SK-N-SH (cell line): ENCODE measurements around the gene ZNF275. TPM values are rescaled to one million over a fixed set of nuclear protein-coding genes. Genes with fewer than 3 reads are reported as not detected.

ENCODE experiments used
- CTCF ChIA-PET: fragments of 300-600, 350-600 bp; formaldehyde crosslinking; extraction: SDS; loops from one replicate; lab custom pipeline; 2021; lab: Yijun Ruan, JAX
- POLR2A ChIA-PET: fragments of 350-600 bp; sonication (Branson Sonifier 250); formaldehyde crosslinking; extraction: SDS; loops from one replicate; lab custom pipeline; 2020; ENCODE audit warnings: antibody characterized with exemption, inconsistent platforms; lab: Yijun Ruan, JAX
- DNase-seq: peaks from one replicate; pipeline ENCODE4 v3.0.0; 2012
- H2AFZ ChIP-seq: fragments of 200-600 bp; sonication (generic); 2 replicates; pipeline ENCODE4 v1.8.1; 2016; ENCODE audit warnings: antibody characterized with exemption, mild to moderate bottlenecking, low read depth
- H3F3A ChIP-seq: fragments of 200-600 bp; sonication (generic); replicated peaks from 2 replicates; pipeline ENCODE3; 2016; ENCODE audit warnings: antibody characterized with exemption, mild to moderate bottlenecking; ENCODE audit not compliant: insufficient read depth
- H3K27ac ChIP-seq, 2 experiments: fragments of 200-500 bp in 1 of 2; fragments of 200-600 bp in 1 of 2; sonication (Bioruptor generic) in 1 of 2; sonication (generic), shearing (Covaris generic) in 1 of 2; 2 replicates each; pipeline versions ENCODE4 v1.5.1 to v1.6.1; 2014 to 2016; ENCODE audit warnings: low read depth in 2 of 2, inconsistent platforms in 1 of 2, low read length in 1 of 2, mild to moderate bottlenecking in 1 of 2, mixed read lengths in 1 of 2
- H3K27me3 ChIP-seq: fragments of 200-600 bp; sonication (generic), shearing (Covaris generic); 2 replicates; pipeline ENCODE4 v1.6.1; 2016; ENCODE audit warnings: mixed run types; ENCODE audit not compliant: insufficient read depth
- H3K36me3 ChIP-seq, 2 experiments: fragments of 200-500 bp in 1 of 2; fragments of 200-600 bp in 1 of 2; sonication (Bioruptor generic) in 1 of 2; sonication (generic) in 1 of 2; replicated peaks in 1 of 2; 2 replicates each; pipeline versions ENCODE3 to v1.5.1; 2014 to 2016; ENCODE audit warnings: low read length in 1 of 2, mild to moderate bottlenecking in 1 of 2; ENCODE audit not compliant: insufficient read depth in 2 of 2, control insufficient read depth in 1 of 2
- H3K4me1 ChIP-seq, 2 experiments: fragments of 200-500 bp in 1 of 2; fragments of 200-600 bp in 1 of 2; sonication (Bioruptor generic) in 1 of 2; sonication (generic), shearing (Covaris generic) in 1 of 2; 2 replicates each; pipeline versions ENCODE4 v1.5.1 to v1.6.1; 2014 to 2016; ENCODE audit warnings: low read depth in 1 of 2, low read length in 1 of 2, mixed run types in 1 of 2; ENCODE audit not compliant: insufficient read depth in 2 of 2, control insufficient read depth in 1 of 2
- H3K4me2 ChIP-seq: fragments of 200-600 bp; sonication (generic), shearing (Covaris generic); 2 replicates; pipeline ENCODE4 v1.6.1; 2017; ENCODE audit warnings: mixed run types
- H3K4me3 ChIP-seq, 2 experiments: fragments of 200-500 bp in 1 of 2; fragments of 200-600 bp in 1 of 2; sonication (Bioruptor generic) in 1 of 2; sonication (generic), shearing (Covaris generic) in 1 of 2; 2 replicates each; pipeline versions ENCODE4 v1.5.1 to v1.8.1; 2014 to 2016; ENCODE audit warnings: low read depth in 2 of 2, inconsistent platforms in 1 of 2, low read length in 1 of 2, mild to moderate bottlenecking in 1 of 2, mixed read lengths in 1 of 2, moderate library complexity in 1 of 2
- H3K79me2 ChIP-seq: fragments of 200-600 bp; sonication (generic); 2 replicates; pipeline ENCODE4 v1.8.1; 2017; ENCODE audit warnings: mild to moderate bottlenecking; ENCODE audit not compliant: insufficient read depth
- H3K9ac ChIP-seq: fragments of 200-600 bp; sonication (generic); 2 replicates; pipeline ENCODE4 v1.6.1; 2017; ENCODE audit warnings: mixed run types
- H3K9me2 ChIP-seq: fragments of 200-600 bp; sonication (generic); 2 replicates; pipeline ENCODE4 v1.6.1; 2017; ENCODE audit warnings: mixed run types
- H3K9me3 ChIP-seq: fragments of 200-600 bp; sonication (generic); 2 replicates; pipeline ENCODE4 v1.6.1; 2017; ENCODE audit warnings: mixed run types, mild to moderate bottlenecking, moderate library complexity
- H4K20me1 ChIP-seq: fragments of 200-600 bp; sonication (generic); 2 replicates; pipeline ENCODE4 v1.6.1; 2017; ENCODE audit warnings: mild to moderate bottlenecking, mixed run types; ENCODE audit not compliant: insufficient read depth
- CHD2 ChIP-seq: fragments of 150-350 bp; IDR thresholded peaks from 2 replicates; pipeline ENCODE4 v1.6.1; 2018; ENCODE audit warnings: low read length; ENCODE audit not compliant: partially characterized antibody
- ELF1 ChIP-seq: IDR thresholded peaks from 2 replicates; pipeline ENCODE4 v1.4.0; 2012
- EP300 ChIP-seq, 2 experiments: IDR thresholded peaks; 2 replicates each; pipeline versions ENCODE4 v1.4.0 to v1.6.1; 2012; ENCODE audit warnings: borderline replicate concordance in 1 of 2, low read depth in 1 of 2, low read length in 1 of 2
- EZH2phosphoT487 ChIP-seq: fragments of 200-600 bp; sonication (generic); IDR thresholded peaks from 2 replicates; pipeline ENCODE4 v1.6.1; 2017; ENCODE audit warnings: low read depth, mixed run types, mild to moderate bottlenecking, antibody characterized with exemption, moderate library complexity, borderline replicate concordance
- FOSL2 ChIP-seq: IDR thresholded peaks from 2 replicates; pipeline ENCODE4 v1.4.0; 2012; ENCODE audit warnings: low read depth, mild to moderate bottlenecking, moderate library complexity, borderline replicate concordance
- FOXJ3 ChIP-seq: sonication (generic); formaldehyde crosslinking; IDR thresholded peaks from 2 replicates; pipeline ENCODE4 v1.5.1; 2020; ENCODE audit warnings: mild to moderate bottlenecking, missing genetic modification reagents
- GATA2 ChIP-seq: sonication (generic); formaldehyde crosslinking; IDR thresholded peaks from 2 replicates; pipeline ENCODE4 v1.5.0; 2020; ENCODE audit warnings: mild to moderate bottlenecking, missing genetic modification reagents
- MXI1 ChIP-seq: IDR thresholded peaks from 2 replicates; pipeline ENCODE4 v1.6.1; 2012; ENCODE audit warnings: mild to moderate bottlenecking, low read depth, low read length, improper control_type of control experiment
- NFIC ChIP-seq: IDR thresholded peaks from 2 replicates; pipeline ENCODE4 v1.4.0; 2012; ENCODE audit warnings: borderline replicate concordance
- RCOR1 ChIP-seq: fragments of 150-350 bp; IDR thresholded peaks from 2 replicates; pipeline ENCODE4 v1.6.1; 2017; ENCODE audit warnings: antibody characterized with exemption, low read length
- RXRA ChIP-seq: IDR thresholded peaks from 2 replicates; pipeline ENCODE4 v1.4.0; 2012; ENCODE audit warnings: low read depth, mild to moderate bottlenecking, borderline replicate concordance
- TAF1 ChIP-seq: IDR thresholded peaks from 2 replicates; pipeline ENCODE4 v1.6.1; 2012; ENCODE audit warnings: low read depth, mild to moderate bottlenecking, low read length, moderate library complexity, borderline replicate concordance
- TEAD4 ChIP-seq: IDR thresholded peaks from 2 replicates; pipeline ENCODE4 v1.4.0; 2012; ENCODE audit warnings: mild to moderate bottlenecking, borderline replicate concordance; ENCODE audit not compliant: insufficient read depth
- USF1 ChIP-seq: IDR thresholded peaks from 2 replicates; pipeline ENCODE4 v1.4.0; 2012; ENCODE audit warnings: low read depth, borderline replicate concordance
- YY1 ChIP-seq: IDR thresholded peaks from 2 replicates; pipeline ENCODE4 v1.4.0; 2012; ENCODE audit warnings: low read depth, mild to moderate bottlenecking
- WGBS: methylation state at CpG from one replicate; pipeline ENCODE4 v1.1.6; 2017; ENCODE audit warnings: low lambda C conversion rate; 5-methylcytosine and 5-hydroxymethylcytosine counted together
- polyA plus RNA-seq, 3 experiments: library from polyadenylated mRNA; depleted of rRNA; stranded (reverse); fragments of >200 nt; gene quantifications; 2 replicates each; pipeline ENCODE4 v1.2.3, GENCODE V29; 2012
- TF ChIP-seq, protein P1 (sequence below): IDR thresholded peaks from 2 replicates; pipeline ENCODE4 v1.4.0; 2012; ENCODE audit warnings: low read depth
- TF ChIP-seq, protein P2 (sequence below): IDR thresholded peaks from 2 replicates; pipeline ENCODE4; 2012
- TF ChIP-seq, protein P3 (sequence below): IDR thresholded peaks from 2 replicates; pipeline ENCODE4 v1.4.0; 2012; ENCODE audit warnings: low read depth, borderline replicate concordance
- TF ChIP-seq, protein P4 (sequence below): fragments of 200-600 bp; sonication (generic); IDR thresholded peaks from 2 replicates; pipeline ENCODE4 v1.6.1; 2017; ENCODE audit warnings: antibody characterized with exemption, mild to moderate bottlenecking, moderate library complexity

Gene ZNF275
- polyA plus RNA-seq, 1 of the 3 experiments (the other 2 are of a cell fraction): 4.9 TPM

DNA sequence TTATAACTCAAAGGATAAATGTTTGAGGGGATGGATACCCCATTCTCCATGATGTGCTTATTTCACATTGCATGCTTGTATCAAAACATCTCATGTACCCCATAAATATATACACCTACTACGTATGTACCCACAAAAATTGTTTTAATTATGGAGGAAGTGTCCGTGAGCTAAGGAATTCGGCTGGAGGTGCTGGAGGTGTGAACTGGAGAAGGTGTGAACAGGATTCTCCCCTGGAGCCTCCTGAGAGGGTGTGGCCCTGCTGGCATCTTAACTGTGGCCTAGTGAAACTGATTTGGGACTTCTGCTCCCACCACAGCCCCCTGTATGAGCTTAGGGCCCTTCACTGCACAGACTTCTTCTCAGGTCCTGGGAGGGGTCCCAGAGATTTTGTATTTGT, 43.8 kb downstream of the ZNF275 start:
- H3K27ac ChIP-seq: no peak overlapping the region
- peaks cover 15% of the 10 kb centered on the region for H3K27me3 ChIP-seq
- H3K9me3 ChIP-seq: no peaks in the 10 kb centered on the region
- no peaks in the 10 kb centered on the region for H3K9me2 ChIP-seq
- H3K4me1 ChIP-seq: peaks cover 0 to 3% of the 10 kb centered on the region in 2 experiments; a peak in 1 of 4 replicates
- H4K20me1 ChIP-seq: no peaks in the 10 kb centered on the region
- TF ChIP-seq, protein P1, sequence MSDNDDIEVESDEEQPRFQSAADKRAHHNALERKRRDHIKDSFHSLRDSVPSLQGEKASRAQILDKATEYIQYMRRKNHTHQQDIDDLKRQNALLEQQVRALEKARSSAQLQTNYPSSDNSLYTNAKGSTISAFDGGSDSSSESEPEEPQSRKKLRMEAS: no peak
- no peak for TF ChIP-seq USF1
- no peak for TF ChIP-seq EP300 (IDR thresholded peaks at IDR 0.05; ENCODE audit: borderline replicate concordance in 1 of 2, low read depth in 1 of 2, low read length in 1 of 2)
- TF ChIP-seq YY1: no peak
- TF ChIP-seq, protein P2, sequence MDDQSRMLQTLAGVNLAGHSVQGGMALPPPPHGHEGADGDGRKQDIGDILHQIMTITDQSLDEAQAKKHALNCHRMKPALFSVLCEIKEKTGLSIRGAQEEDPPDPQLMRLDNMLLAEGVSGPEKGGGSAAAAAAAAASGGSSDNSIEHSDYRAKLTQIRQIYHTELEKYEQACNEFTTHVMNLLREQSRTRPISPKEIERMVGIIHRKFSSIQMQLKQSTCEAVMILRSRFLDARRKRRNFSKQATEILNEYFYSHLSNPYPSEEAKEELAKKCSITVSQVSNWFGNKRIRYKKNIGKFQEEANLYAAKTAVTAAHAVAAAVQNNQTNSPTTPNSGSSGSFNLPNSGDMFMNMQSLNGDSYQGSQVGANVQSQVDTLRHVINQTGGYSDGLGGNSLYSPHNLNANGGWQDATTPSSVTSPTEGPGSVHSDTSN: no peak
- no peak for TF ChIP-seq FOSL2
- TF ChIP-seq CHD2: no peak
- TF ChIP-seq, protein P3, sequence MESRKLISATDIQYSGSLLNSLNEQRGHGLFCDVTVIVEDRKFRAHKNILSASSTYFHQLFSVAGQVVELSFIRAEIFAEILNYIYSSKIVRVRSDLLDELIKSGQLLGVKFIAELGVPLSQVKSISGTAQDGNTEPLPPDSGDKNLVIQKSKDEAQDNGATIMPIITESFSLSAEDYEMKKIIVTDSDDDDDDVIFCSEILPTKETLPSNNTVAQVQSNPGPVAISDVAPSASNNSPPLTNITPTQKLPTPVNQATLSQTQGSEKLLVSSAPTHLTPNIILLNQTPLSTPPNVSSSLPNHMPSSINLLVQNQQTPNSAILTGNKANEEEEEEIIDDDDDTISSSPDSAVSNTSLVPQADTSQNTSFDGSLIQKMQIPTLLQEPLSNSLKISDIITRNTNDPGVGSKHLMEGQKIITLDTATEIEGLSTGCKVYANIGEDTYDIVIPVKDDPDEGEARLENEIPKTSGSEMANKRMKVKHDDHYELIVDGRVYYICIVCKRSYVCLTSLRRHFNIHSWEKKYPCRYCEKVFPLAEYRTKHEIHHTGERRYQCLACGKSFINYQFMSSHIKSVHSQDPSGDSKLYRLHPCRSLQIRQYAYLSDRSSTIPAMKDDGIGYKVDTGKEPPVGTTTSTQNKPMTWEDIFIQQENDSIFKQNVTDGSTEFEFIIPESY: no peak
- no peak for TF ChIP-seq EZH2phosphoT487
- no peak for TF ChIP-seq TEAD4
- no peak for TF ChIP-seq NFIC
- TF ChIP-seq ELF1: no peak
- no peak for TF ChIP-seq TAF1
- no peak for TF ChIP-seq RXRA
- POLR2A ChIA-PET: no interaction called here
- WGBS: 23% methylated on average over 3 of the region's 3 CpGs
- H3K4me2 ChIP-seq: no peak overlapping the region
- H2AFZ ChIP-seq: no peak overlapping the region
- no peak for DNase-seq
- H3K79me2 ChIP-seq: no peaks in the 10 kb centered on the region
- peaks cover 2% of the 10 kb centered on the region for H3F3A ChIP-seq
- no peak overlapping the region for H3K9ac ChIP-seq
- H3K36me3 ChIP-seq: no peaks in the 10 kb centered on the region
- H3K4me3 ChIP-seq: no peak overlapping the region
- CTCF ChIA-PET: no interaction called here

DNA sequence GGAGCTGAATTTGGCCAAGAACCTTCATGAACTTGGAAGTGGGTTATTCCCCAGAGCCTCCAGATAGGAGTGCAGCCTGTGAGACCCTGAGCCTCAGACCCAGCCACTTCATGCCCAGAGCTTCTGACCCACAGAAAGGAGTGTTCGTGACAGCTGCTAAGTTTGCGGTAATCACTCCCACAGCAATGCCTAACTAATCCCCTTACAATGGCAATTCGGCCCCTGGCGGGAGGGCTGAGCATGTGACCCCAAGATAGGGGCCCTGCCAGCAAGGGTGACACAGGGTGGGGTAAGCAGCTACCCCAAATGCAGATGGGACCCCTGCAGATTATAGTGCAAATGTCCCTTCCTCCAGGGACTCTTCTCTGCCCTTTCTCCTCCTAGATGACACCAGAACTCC, 44.7 kb downstream of the ZNF275 start:
- Histone ChIP-seq H3K27ac (no peak overlapping the region), H3K79me2 (no peaks in the 10 kb centered on the region), H3K36me3 (no peaks in the 10 kb centered on the region), H3K4me3 (no peak overlapping the region), H2AFZ (no peak overlapping the region), H3K27me3 (peaks cover 15% of the 10 kb centered on the region), H3K9ac (no peak overlapping the region), H3K9me3 (no peaks in the 10 kb centered on the region), H3K9me2 (no peaks in the 10 kb centered on the region), H3K4me1 (peaks cover 0 to 3% of the 10 kb centered on the region in 2 experiments; a peak in 1 of 4 replicates), H3F3A (peaks cover 3% of the 10 kb centered on the region), H3K4me2 (no peak overlapping the region), H4K20me1 (no peaks in the 10 kb centered on the region)
- DNase-seq: no peak
- WGBS: 39% methylated on average over 3 of the region's 4 CpGs
- POLR2A ChIA-PET: no interaction called here
- CTCF ChIA-PET: no interaction called here
- TF ChIP-seq, protein P3: no peak
- TF ChIP-seq MXI1 (no peak), RCOR1 (no peak), GATA2 (CRISPR knock-in tag) (no peak), FOXJ3 (CRISPR knock-in tag) (no peak), ELF1 (no peak)
- TF ChIP-seq, protein P4, sequence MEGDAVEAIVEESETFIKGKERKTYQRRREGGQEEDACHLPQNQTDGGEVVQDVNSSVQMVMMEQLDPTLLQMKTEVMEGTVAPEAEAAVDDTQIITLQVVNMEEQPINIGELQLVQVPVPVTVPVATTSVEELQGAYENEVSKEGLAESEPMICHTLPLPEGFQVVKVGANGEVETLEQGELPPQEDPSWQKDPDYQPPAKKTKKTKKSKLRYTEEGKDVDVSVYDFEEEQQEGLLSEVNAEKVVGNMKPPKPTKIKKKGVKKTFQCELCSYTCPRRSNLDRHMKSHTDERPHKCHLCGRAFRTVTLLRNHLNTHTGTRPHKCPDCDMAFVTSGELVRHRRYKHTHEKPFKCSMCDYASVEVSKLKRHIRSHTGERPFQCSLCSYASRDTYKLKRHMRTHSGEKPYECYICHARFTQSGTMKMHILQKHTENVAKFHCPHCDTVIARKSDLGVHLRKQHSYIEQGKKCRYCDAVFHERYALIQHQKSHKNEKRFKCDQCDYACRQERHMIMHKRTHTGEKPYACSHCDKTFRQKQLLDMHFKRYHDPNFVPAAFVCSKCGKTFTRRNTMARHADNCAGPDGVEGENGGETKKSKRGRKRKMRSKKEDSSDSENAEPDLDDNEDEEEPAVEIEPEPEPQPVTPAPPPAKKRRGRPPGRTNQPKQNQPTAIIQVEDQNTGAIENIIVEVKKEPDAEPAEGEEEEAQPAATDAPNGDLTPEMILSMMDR: no peak
- TF ChIP-seq, protein P1: no peak
